GM19467 (cell line): ENCODE data around the gene ZNF827.

Source experiments
- ATAC-seq: cut with Tn5 transposase; IDR thresholded peaks from one replicate; pipeline ENCODE4 v1.9.1; 2021; ENCODE audit warnings: mild to moderate bottlenecking, moderate library complexity; ENCODE audit not compliant: unreplicated experiment

The ZNF827 gene

GRCh38 chr4:145723336-145723735 is 215.3 kb downstream of the ZNF827 start:
- ATAC-seq, result no peak

- ATAC-seq, result no peak
These were observed 216.1 kb downstream of the ZNF827 start for GRCh38 chr4:145722561-145722960.

- ATAC-seq, result no peak
These were observed 218.0 kb downstream of the ZNF827 start for GRCh38 chr4:145720656-145721055.

- no peak for ATAC-seq
These were observed 218.6 kb downstream of the ZNF827 start for GRCh38 chr4:145719752-145720624.

GRCh38 chr4:145716661-145717200 is 221.9 kb downstream of the ZNF827 start:
- no peak for ATAC-seq

- no peak for ATAC-seq
These were observed 222.4 kb downstream of the ZNF827 start for GRCh38 chr4:145716200-145716599.

GRCh38 chr4:145709843-145710242 is 228.8 kb downstream of the ZNF827 start:
- ATAC-seq, result no peak

GRCh38 chr4:145709336-145709735 is 229.3 kb downstream of the ZNF827 start:
- no peak for ATAC-seq
